ENCODE results near the gene NDUFAF5.

The NDUFAF5 gene

GRCh38 chr20:13778827-13779226 lies 6.0 kb upstream of the NDUFAF5 start:
- no peak for DNase-seq (ENCODE audit: low spot score)

DNA sequence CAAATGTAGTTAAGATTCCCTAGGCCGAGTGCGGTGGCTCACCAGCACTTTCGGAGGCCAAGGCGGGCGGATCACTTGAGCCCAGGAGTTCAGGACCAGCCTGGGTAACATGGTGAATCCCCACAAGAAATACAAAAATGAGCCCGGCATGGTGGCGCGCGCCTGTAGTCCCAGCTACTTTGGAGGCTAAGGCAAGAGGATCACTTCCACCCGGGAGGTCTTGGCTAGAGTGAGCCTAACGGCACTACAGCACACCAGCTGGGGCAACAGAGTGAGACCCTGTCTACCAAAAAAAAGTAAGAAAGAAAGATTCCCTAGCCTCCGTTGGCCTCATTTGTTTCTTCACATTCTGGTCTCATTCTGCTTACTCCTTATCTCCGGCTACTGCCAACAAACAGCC lies 1.3 kb upstream of the NDUFAF5 start:
- no peak for DNase-seq (ENCODE audit: low spot score)

DNA sequence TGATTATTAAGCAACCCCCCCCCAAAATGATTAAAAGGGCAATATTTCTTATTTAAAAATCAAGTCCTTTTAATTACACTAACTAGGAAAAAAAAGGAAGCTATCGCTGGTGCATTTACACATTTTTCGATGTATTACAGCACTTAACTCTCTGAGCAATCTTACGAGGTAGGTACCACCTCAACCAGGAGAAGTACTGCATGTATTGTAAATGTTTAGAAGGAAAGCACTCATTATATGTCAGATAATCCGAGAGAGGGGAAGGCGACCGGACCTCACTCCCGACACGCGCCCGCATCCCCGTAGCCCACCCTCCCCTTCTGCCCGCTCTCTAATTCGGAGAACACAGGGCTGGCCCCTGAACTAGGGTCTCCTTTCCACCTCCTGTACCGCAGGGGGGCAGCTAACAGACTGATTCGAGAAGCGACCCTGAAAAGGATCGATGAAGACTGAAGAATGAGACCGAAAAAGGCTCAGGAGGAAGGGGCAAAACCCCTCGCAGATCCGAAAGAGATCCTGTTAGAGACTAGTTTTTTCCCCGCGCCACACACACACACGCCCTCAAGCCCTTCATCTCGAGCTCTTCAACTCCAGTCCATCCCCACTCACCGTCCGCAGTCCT lies 446 bp upstream of the NDUFAF5 start:
- no peak for DNase-seq (ENCODE audit: low spot score)

- DNase-seq (ENCODE audit: low spot score): no peak
These were observed 1.5 kb downstream of the NDUFAF5 start for GRCh38 chr20:13786143-13786828.

- peak; percentile 73 for DNase-seq (ENCODE audit: low spot score)
These were observed 3.5 kb downstream of the NDUFAF5 start for GRCh38 chr20:13788167-13788834.

GRCh38 chr20:13790708-13791107 lies 5.9 kb downstream of the NDUFAF5 start:
- no peak for DNase-seq (ENCODE audit: low spot score)

DNA sequence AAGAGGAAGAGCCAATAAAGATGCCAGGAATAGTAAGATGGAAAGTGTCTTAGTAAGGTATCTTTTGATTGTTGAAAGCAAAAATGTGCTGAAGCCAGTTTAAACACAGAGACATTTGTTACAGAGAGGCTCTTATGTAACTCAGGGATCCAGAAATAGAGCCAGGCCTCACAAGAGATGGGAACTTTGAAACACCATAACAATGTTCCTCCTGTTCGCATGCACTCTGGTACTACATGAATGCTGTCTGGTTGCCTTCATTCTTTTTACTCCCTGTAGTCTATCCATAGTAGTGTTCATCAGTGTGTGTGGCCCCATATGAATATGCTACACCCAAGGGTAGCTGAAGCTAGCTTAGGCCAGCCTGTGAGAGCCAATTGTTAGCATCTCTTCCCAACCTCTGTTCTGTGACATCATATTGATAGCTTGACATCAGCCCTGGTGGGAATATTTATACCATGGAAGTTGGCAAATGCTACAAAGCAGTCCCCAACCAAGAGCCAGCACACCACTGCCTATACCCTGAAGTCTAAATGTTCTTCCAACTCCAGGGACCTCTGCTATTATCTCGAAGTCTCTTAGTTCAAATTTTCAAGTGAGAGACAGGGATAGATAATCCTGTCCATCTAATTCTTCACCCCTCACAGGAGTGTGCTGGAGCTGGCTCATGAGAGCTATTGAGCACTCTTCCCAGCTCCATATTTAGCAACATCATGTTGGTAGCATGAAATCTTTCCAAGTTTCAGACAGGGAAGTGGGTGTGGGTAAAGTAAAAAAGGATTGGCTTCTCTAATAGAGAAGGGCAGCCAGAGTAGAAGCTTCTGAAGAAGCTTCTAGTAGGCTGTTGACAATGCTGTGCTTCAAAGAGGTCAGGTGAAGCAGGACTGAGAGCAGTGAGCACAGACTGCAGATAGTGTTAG lies 7.0 kb downstream of the NDUFAF5 start:
- DNase-seq (ENCODE audit: low spot score): peak; percentile 86

DNA sequence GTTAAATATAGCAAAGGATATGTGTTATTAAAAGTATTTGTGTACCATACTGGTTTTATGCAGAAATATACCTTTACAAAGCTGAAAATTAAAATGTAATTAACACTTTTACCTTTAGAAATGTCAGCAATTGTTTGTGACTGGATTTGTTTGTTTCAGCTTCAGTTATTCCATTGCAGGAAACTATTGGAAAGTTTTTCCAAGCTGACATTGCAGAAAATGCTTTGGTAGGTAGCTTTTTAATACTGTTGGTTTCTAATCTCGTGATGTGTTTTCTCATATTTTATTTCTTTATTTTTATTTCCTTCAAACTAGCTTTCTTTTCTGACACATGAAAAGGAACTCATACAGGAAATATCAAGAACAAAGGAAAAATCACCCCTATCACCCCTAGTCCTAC lies 8.2 kb downstream of the NDUFAF5 start:
- DNase-seq (ENCODE audit: low spot score): no peak

DNA sequence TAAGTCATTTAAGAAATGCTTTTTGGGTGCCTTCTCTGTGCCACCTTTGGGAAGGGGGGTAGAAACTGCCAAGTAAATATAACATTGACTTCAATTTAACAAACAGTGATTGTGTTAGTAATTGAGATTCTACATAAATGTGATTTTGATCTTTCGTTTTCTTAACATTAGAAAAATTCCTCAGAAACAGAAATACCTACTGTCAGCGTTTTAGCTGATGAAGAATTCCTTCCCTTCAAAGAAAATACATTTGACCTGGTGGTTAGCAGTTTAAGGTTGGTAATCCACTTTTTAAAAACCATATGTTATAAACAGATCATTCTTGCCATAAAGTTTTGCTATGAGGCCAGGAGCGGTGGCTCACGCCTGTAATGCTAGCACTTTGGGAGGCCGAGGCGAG lies 9.8 kb downstream of the NDUFAF5 start:
- no peak for DNase-seq (ENCODE audit: low spot score)

DNA sequence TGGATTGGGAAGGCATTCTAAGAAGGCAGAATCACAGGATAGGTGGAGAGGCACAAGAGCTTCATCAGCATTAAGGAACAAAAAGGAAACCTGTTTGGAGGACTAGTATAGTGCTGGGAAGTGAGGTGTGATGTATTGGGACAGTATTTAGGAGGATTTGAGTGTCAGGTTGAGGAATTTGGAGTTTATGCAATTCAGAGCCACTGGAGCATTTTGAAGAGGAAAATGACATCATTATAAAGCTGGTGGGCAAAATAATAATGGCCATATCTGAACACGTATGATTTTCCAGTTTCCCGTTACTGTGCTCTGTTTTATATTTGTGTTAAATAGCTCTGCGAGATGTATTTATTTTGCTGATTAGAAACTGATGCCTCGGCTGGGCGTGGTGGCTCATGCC lies 14.2 kb downstream of the NDUFAF5 start:
- DNase-seq (ENCODE audit: low spot score): no peak

DNA sequence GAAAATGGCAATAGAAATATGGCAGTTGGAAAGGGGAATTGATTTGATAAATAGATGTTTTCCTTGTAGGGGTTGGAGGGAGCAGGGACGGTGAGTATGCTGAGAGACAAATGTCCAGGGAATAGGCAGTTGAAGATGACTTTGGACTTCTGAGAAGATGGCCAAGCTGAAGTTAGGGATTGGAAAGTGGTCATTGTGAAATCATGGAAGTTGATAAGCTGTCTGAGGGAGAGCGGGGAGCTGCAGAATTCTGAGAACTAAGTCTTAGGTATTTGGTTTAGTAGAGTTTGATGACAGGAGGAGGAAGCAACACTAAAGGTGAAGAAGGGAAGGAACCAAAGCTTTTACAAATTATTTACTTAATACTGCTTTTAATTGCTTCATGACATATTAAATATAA lies 15.1 kb downstream of the NDUFAF5 start:
- DNase-seq (ENCODE audit: low spot score): no peak

DNA sequence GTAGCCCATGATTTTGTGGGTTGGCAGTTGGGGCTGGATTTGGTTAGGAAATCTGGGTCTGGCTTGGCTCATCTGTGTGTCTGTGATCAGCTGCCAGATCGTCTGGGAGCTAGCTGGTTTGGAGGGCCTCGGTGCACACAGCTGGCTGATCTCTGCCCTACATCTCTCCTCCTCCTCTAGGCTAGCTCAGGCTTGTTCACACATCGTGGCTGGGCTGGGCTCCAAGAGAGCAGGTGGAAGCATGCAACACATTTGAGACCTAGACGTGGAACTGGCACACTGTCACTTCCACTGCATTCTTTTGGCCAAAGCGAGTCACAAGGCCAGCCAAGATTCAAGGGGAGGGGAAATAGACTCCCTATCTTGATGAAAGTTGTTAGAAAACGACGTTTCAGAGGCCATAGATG lies 15.9 kb downstream of the NDUFAF5 start:
- no peak for DNase-seq (ENCODE audit: low spot score)

DNA sequence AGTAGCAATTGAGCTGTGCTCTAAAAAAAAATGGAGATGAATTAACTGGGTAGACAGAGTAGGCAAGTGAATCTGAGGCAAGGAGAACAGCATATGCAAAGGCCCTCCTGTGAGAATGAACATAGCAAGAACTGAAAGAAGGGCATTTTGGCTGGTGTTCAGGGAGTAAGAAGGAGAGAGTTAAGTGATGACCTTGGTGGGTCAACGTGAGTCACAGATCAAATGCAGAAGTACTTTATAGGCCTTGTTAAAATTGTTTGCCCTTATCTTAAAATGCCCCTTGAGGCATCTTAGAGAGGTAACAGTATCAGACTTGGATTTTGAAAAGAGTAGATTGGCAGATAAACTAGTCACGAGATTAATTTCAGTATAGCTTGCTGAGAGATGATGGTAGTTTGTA lies 24.5 kb downstream of the NDUFAF5 start:
- no peak for DNase-seq (ENCODE audit: low spot score)

DNA sequence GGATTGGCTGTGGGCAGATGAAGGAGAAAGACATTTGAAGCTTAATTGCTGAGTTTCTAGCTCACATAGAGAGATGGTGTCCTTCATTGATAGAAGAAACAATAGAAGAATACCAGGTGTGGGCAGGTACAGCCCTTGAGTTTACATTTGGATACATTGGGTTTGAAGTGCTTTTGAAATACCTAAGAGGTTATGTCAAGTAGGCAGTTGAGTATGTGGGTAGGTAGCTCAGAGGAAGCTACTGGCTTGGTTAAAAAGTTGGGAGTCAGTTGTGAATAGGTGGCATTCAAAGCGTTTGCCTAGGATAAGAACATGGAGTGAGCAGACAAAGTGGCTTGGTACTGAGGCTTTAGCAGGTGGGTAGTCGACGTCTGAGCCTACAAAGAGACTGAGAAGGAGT lies 25.0 kb downstream of the NDUFAF5 start:
- no peak for DNase-seq (ENCODE audit: low spot score)

DNA sequence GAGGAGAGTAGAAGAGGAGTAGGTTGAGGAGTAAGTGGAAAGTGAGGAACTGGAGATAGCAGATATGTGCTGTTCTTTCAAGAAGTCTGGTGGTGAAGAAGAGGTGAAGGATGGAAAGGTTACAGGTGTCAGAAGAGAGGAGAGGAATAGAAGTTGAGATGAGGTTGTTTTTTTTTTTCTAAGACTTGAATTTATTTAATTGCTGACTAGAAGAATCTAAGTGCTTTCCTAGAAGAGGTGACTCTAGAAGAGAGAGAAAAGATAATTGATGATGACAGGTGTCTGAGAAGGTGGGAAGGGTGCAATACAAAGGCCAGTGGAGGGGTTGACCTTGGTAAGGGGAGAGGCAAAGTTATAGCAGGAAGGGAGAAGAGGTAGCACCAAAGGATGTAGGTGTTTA lies 25.6 kb downstream of the NDUFAF5 start:
- no peak for DNase-seq (ENCODE audit: low spot score)

GRCh38 chr20:13813910-13814309 lies 29.1 kb downstream of the NDUFAF5 start:
- no peak for DNase-seq (ENCODE audit: low spot score)

DNA sequence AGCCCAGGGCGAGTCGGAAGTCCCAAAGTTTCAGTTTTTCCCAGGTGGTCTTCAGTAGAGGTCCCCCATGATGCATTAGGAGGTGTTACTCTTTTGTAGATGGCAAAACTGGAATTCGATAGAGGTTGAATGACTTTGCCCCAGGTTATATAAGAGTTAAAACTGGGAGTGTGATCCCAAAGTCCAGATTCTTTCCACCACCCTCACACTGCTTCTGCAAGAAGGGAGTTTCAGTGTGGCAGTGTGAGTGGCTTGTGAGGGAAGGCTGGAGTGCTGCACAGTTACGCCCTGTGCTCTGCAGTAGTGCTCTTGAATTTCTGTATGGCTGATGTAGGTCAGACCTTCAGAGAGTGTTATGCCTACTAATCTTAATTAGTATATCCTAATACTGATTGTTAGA lies 29.8 kb downstream of the NDUFAF5 start:
- DNase-seq (ENCODE audit: low spot score): no peak

GRCh38 chr20:13816757-13817156 lies 31.9 kb downstream of the NDUFAF5 start:
- DNase-seq (ENCODE audit: low spot score): no peak

GRCh38 chr20:13817342-13817741 lies 32.5 kb downstream of the NDUFAF5 start:
- DNase-seq (ENCODE audit: low spot score): no peak

DNA sequence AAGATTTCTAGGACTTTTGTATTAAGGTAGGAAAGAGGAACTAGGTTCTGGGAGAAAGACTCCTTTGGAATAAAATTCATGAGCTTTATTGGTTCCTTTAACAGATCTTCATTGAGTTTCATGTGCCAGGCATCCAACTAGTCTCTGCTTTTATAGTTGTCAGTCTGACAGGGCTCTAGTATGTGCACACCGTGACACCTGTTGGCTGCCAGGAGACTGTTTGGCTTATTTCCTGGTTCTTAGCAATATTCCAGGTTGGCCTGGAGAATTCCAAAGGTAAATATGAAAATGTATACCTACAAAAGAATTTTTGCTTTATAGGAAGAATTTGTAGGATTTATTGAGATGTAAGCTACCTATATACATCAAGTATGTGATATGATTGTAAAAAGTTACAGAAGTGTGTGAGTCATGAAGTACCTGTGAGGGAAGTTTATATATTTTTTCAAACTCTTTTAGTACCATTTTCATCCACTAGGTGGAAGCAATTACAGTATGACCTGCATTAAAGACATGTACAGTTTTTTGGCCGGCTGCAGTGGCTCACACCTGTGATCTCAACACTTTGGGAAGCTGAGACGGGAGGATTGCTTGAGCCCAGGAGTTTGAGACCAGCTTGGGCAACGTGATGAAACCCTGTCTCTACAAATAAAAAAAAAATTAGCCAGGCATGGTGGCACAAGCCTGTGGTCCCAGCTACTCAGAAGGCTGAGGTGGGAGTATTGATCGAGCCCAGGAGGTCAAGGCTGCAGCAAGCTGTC lies 35.2 kb downstream of the NDUFAF5 start:
- DNase-seq (ENCODE audit: low spot score): peak; percentile 77

DNA sequence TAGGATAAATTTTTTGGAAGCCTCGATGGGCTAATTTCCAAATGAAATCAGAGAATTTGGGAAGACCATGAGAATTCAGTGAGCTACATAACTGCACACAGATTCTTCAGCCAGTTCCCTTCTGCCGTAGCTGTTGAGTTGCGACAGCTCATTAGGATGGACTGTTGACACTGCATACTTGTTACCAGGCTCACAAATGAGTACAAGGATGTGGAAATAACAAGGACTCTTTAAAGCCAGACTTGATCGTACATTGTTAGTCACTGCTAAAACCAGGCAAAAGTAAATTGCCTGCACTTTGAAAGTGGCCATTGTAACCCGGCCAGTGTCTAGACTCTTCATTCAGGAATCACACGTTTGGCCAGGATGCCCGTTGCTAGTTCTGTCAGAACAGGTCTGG lies 37.0 kb downstream of the NDUFAF5 start:
- no peak for DNase-seq (ENCODE audit: low spot score)

DNA sequence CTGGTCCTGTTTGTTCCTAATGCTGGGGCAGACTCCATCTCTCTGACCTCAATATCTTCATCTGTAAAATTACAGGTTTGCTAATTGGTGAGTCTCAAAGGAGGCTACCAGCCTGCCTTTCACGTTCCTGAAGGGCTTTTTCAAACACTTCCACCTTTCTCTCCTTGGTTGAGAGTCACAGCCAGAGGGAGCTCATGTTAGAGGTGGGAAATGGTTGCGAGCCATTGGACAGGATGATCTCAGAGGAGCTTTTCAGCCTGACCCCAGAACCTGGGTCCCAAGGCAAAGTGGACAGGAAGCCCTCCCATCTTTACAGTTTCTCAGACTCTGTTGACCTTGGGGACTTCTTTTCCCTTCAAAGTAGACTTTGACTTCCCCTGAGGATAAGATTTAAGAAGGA lies 37.6 kb downstream of the NDUFAF5 start:
- no peak for DNase-seq (ENCODE audit: low spot score)
